Measurements from ENCODE around the gene PARD3. TPM values are rescaled to one million over a fixed set of nuclear protein-coding genes. Genes with fewer than 3 reads are reported as not detected.

Gene PARD3
- total RNA-seq, 1 donor from 2014 or later = 37.5 TPM

DNA sequence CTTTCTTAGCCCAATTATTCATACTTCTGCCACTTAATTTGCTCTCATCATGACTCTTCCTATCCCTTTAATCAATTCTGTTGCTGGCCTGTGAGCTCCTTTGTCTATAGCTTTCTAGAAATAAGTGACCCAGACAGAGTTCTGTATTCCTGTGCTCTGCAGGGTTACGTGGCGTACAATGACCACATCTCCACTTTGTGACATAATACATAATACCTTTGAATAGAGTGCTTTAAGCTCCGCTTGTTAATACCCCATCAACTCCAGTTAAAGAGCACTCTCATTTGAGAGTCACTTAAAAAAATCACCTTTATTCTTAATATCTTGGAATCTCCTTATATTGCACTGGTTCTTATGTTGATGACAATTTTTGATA is 619.0 kb downstream of the PARD3 start:
- no peak overlapping the region for H3K27ac ChIP-seq
- no peaks in the 10 kb centered on the region for H3K36me3 ChIP-seq
- intact Hi-C loops (cut with DNase I) = no loop called here
- H3K4me1 ChIP-seq = no peaks in the 10 kb centered on the region
- H3K9me3 ChIP-seq = no peaks in the 10 kb centered on the region
- TF ChIP-seq, protein P1, sequence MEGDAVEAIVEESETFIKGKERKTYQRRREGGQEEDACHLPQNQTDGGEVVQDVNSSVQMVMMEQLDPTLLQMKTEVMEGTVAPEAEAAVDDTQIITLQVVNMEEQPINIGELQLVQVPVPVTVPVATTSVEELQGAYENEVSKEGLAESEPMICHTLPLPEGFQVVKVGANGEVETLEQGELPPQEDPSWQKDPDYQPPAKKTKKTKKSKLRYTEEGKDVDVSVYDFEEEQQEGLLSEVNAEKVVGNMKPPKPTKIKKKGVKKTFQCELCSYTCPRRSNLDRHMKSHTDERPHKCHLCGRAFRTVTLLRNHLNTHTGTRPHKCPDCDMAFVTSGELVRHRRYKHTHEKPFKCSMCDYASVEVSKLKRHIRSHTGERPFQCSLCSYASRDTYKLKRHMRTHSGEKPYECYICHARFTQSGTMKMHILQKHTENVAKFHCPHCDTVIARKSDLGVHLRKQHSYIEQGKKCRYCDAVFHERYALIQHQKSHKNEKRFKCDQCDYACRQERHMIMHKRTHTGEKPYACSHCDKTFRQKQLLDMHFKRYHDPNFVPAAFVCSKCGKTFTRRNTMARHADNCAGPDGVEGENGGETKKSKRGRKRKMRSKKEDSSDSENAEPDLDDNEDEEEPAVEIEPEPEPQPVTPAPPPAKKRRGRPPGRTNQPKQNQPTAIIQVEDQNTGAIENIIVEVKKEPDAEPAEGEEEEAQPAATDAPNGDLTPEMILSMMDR (IDR thresholded peaks at IDR 0.05) = no peak
- H3K27me3 ChIP-seq = no peaks in the 10 kb centered on the region
- no peak for DNase-seq (ENCODE audit: low spot score in 2 of 2)
- no peak overlapping the region for H3K4me3 ChIP-seq

DNA sequence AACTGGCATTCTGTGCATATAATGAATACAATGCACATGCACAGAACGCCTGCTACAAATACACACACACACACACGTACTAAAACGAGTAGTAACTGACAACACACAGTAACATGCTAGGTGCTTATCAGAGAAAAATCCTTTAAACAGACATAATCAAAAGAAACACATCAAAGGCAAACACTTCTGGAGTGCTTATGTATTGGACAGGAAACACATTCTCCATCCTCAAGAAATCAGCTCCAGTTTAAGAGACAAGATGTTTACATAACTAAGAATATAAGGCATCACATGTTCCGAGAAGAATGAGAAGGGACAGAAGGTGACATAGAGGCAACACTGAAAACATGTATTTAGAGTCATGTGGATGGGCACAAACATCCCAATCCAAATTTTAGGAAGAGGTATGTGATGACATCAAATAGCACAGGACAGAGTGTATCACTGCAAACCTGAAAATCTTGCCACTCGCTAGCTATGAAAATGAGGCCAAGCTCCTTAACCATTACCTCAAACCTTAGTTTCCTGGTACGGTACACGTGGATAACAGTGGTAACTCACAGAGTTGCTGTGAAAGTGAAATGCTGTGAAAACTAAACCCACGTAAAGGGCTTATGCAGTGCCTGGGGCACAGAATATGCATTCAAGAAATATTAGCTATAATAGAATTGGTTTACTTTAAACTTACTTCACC is 619.6 kb downstream of the PARD3 start:
- H3K4me3 ChIP-seq = no peak overlapping the region
- intact Hi-C loops (cut with DNase I) = no loop called here
- no peaks in the 10 kb centered on the region for H3K36me3 ChIP-seq
- no peak for DNase-seq (ENCODE audit: low spot score in 2 of 2)
- TF ChIP-seq, protein P1 (IDR thresholded peaks at IDR 0.05) = no peak
- no peak overlapping the region for H3K27ac ChIP-seq
- no peaks in the 10 kb centered on the region for H3K27me3 ChIP-seq
- no peaks in the 10 kb centered on the region for H3K9me3 ChIP-seq
- H3K4me1 ChIP-seq = no peaks in the 10 kb centered on the region

DNA sequence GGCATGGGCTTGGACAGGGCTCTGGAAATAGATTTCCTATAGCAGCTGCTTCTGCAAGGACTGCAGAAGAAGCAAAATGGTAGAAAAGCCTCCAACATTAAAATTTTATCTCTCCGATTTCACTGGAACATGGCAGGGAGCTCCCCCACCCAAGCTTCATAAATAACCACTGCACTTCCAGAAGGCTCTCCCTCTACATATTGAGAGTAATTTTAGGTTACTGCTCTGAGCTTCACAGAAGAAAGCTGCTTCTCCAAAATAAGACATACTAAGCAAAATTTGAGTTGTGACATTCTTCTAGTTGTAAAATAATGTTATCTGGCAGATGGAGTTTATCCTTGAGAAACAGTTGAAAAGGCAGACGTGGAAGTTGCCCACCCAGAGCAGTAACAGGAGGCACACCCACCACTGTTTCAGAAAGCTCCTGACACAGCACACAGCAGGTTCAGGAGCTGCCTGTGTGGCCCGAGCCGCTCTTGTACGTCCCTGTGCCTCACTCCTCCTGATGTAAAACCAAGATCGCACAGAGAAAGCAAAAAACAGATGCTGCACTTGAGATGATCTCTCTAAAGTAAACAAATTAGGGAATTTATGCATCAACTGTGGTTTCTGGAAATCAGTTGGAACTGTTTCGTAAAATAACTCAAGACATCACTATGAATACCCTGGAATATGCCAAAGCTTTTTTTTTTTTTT is 621.0 kb downstream of the PARD3 start:
- Histone ChIP-seq H3K27me3 (no peaks in the 10 kb centered on the region), H3K36me3 (no peaks in the 10 kb centered on the region), H3K9me3 (no peaks in the 10 kb centered on the region), H3K4me1 (no peaks in the 10 kb centered on the region), H3K27ac (no peak overlapping the region), H3K4me3 (no peak overlapping the region)
- no peak for DNase-seq (ENCODE audit: low spot score in 2 of 2)
- intact Hi-C loops (cut with DNase I) = no loop called here
- TF ChIP-seq, protein P1 (IDR thresholded peaks at IDR 0.05) = no peak

DNA sequence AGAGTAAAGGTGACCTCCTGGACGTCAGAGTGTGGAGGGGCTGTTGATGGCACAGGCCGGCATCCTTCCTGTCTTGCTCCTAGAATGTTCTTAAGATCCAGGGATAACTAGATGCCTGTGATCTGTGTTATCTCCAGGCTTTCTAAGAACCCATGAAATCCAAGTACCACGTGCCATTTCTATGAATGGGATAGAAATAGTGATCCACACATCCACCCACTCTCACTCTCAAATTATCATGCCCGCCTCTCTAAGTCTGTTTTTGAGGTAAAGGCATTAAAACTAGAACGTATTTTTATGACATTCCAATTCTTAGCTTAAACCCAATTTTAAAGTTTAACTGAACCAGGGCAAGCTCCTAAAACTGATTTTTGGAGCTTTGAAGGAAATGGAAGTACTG is 622.5 kb downstream of the PARD3 start:
- intact Hi-C loops (cut with DNase I) = no loop called here
- H3K27ac ChIP-seq = no peak overlapping the region
- TF ChIP-seq, protein P1 (IDR thresholded peaks at IDR 0.05) = no peak
- no peaks in the 10 kb centered on the region for H3K36me3 ChIP-seq
- no peaks in the 10 kb centered on the region for H3K4me1 ChIP-seq
- H3K27me3 ChIP-seq = no peaks in the 10 kb centered on the region
- no peak for DNase-seq (ENCODE audit: low spot score in 2 of 2)
- no peaks in the 10 kb centered on the region for H3K9me3 ChIP-seq
- no peak overlapping the region for H3K4me3 ChIP-seq

DNA sequence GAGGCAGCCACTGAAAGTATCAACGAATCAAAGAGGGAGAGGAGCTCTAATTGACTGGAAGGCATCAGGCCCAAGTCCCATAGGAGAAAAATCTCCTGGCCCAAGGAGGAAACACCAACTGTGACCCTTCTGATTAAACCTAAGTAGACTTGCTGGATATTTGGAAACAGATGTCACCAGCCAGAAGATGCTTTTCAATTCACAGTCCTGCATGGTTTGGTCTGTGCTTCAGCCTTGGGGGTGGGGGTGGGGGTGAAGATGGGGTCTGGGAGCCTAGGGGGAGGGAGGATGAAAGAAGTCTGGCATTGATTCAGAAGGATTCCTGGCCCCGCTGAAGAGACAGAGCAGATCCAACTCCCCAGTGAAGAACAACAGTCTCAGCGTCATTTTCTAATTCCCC is 623.7 kb downstream of the PARD3 start:
- TF ChIP-seq, protein P1 (IDR thresholded peaks at IDR 0.05) = no peak
- no peaks in the 10 kb centered on the region for H3K36me3 ChIP-seq
- no peak overlapping the region for H3K4me3 ChIP-seq
- no peaks in the 10 kb centered on the region for H3K27me3 ChIP-seq
- no peak for DNase-seq (ENCODE audit: low spot score in 2 of 2)
- intact Hi-C loops (cut with DNase I) = no loop called here
- no peak overlapping the region for H3K27ac ChIP-seq
- no peaks in the 10 kb centered on the region for H3K9me3 ChIP-seq
- H3K4me1 ChIP-seq = peaks cover 0 to 3% of the 10 kb centered on the region in 2 donors
